ENCODE results near the gene HMCN2. TPM values are rescaled to one million over a fixed set of nuclear protein-coding genes. Genes with fewer than 3 reads are reported as not detected.

The HMCN2 gene
- total RNA-seq, 2 experiments from 2014 or later, result not detected

DNA sequence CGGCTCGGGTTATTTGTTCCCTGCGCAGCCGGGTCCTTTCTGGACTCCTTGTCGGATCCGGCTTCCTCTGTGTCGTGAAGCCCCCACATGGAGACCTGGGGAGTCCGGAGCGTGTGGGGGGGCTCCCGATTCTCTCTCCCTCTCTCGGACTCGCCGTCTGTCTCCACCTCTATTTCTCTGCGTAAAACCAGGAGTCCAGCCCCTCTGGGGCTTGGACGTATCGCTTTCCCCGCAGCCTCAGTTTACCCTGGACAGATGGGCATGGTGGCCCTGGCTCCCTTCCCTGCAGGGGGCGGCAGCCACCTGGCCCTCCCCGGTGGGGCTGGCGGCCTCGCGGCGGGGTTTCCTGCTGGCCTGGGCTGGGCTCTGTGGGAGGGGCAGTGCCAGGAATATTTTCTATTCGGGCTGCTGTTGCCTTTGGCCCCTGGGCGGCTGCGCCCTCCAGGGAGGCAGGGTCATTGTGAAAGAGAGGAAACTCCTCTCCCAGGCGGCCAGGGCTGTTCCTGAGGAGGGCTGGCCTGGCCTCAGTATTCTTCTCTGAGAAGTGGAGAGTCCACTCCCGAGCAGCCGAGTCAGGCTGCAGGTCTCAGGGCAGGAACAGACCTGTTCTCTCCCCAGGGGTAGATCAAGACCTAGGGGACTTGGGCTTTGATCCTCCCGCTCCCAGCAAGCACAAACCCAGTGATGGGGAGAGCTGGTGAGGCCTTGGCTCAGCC lies 179.9 kb downstream of the HMCN2 start:
- TF ChIP-seq EZH2phosphoT487 (IDR thresholded peaks at IDR 0.05; ENCODE audit: borderline replicate concordance, low read depth, low read length), result no peak
- TF ChIP-seq, protein P1, sequence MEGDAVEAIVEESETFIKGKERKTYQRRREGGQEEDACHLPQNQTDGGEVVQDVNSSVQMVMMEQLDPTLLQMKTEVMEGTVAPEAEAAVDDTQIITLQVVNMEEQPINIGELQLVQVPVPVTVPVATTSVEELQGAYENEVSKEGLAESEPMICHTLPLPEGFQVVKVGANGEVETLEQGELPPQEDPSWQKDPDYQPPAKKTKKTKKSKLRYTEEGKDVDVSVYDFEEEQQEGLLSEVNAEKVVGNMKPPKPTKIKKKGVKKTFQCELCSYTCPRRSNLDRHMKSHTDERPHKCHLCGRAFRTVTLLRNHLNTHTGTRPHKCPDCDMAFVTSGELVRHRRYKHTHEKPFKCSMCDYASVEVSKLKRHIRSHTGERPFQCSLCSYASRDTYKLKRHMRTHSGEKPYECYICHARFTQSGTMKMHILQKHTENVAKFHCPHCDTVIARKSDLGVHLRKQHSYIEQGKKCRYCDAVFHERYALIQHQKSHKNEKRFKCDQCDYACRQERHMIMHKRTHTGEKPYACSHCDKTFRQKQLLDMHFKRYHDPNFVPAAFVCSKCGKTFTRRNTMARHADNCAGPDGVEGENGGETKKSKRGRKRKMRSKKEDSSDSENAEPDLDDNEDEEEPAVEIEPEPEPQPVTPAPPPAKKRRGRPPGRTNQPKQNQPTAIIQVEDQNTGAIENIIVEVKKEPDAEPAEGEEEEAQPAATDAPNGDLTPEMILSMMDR (conservative IDR thresholded peaks at IDR 0.05; ENCODE audit: low read length), result no peak
- Histone ChIP-seq H3K4me3 (ENCODE audit: low read depth, low read length, poor library complexity, severe bottlenecking) (no peak overlapping the region), H2AFZ (ENCODE audit: low read length) (no peak overlapping the region), H3K9me2 (ENCODE audit: insufficient read depth, low read length) (no peaks in the 10 kb centered on the region), H3K27ac (ENCODE audit: low read depth, low read length, poor library complexity, severe bottlenecking) (no peak overlapping the region), H3K36me3 (ENCODE audit: insufficient read depth, low read length) (no peaks in the 10 kb centered on the region), H3K4me2 (ENCODE audit: low read length) (no peak overlapping the region), H3K9me3 (ENCODE audit: low read length) (peaks cover 14% of the 10 kb centered on the region), H3K4me1 (ENCODE audit: insufficient read depth, low read length, poor library complexity, severe bottlenecking) (peaks cover 9% of the 10 kb centered on the region), H4K20me1 (ENCODE audit: insufficient read depth, low read length) (no peaks in the 10 kb centered on the region), H3K79me2 (ENCODE audit: insufficient read depth, low read depth, low read length) (no peaks in the 10 kb centered on the region)
- ChIA-PET CTCF (ENCODE audit: unreplicated experiment) (no interaction called here), POLR2A (no interaction called here)
- intact Hi-C loops (cut with micrococcal nuclease; ENCODE audit: unreplicated experiment), result no loop called here
- DNase-seq (ENCODE audit: low spot score), result no peak
- BruUV-seq (replicated peaks), result no TSS peak

DNA sequence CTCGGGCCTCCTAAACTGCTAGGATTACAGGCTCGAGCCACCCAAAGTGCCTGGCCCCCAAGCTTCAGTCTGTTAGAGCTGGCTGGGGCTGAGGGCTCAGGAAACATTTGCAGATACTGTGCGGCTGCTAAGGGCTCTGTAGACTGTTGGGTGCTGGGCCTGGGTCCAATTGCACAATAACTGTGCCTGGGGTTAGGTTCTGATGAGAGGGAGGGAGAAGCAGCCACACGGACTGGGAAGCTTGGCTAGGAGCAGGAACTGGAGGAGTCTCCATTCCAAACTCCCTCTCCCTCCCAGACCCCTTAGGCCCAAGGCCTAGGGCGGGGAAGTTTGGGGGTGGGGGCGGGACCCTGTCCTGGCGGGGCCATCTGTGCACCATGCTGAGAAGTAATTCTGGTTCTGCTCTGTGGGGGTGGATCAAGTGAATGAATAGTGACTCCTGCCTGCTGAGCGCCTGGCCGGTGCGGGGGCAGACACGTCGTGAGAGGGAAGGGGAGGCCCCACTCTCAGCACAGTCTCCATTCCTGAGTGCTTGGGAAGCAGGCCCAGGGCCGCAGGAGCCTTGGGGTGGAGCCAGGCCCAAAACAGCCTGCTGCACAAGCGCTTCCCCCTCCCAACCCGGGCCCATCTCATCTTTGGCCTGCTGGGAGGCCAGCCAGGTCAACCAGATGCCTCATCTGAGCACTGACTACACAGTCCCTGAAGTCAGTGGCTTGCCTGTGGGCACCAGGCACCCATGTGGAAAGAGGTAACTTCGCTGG lies 180.7 kb downstream of the HMCN2 start:
- no peaks in the 10 kb centered on the region for H3K9me2 ChIP-seq (ENCODE audit: insufficient read depth, low read length)
- intact Hi-C loops (cut with micrococcal nuclease; ENCODE audit: unreplicated experiment), result no loop called here
- H3K9me3 ChIP-seq (ENCODE audit: low read length), result peaks cover 7% of the 10 kb centered on the region; the same call in 1 of the 2 replicates
- CTCF ChIA-PET (ENCODE audit: unreplicated experiment), result no interaction called here
- H3K36me3 ChIP-seq (ENCODE audit: insufficient read depth, low read length), result no peaks in the 10 kb centered on the region
- POLR2A ChIA-PET, result no interaction called here
- no peak for DNase-seq (ENCODE audit: low spot score)
- no peaks in the 10 kb centered on the region for H4K20me1 ChIP-seq (ENCODE audit: insufficient read depth, low read length)
- no peak overlapping the region for H3K4me3 ChIP-seq (ENCODE audit: low read depth, low read length, poor library complexity, severe bottlenecking)
- no peak overlapping the region for H3K27ac ChIP-seq (ENCODE audit: low read depth, low read length, poor library complexity, severe bottlenecking)
- H2AFZ ChIP-seq (ENCODE audit: low read length), result no peak overlapping the region
- no TSS peak for BruUV-seq (replicated peaks)
- TF ChIP-seq, protein P1 (conservative IDR thresholded peaks at IDR 0.05; ENCODE audit: low read length), result no peak
- TF ChIP-seq EZH2phosphoT487 (IDR thresholded peaks at IDR 0.05; ENCODE audit: borderline replicate concordance, low read depth, low read length), result no peak
- H3K4me1 ChIP-seq (ENCODE audit: insufficient read depth, low read length, poor library complexity, severe bottlenecking), result peaks cover 9% of the 10 kb centered on the region
- H3K79me2 ChIP-seq (ENCODE audit: insufficient read depth, low read depth, low read length), result no peaks in the 10 kb centered on the region
- H3K4me2 ChIP-seq (ENCODE audit: low read length), result no peak overlapping the region

All from OCI-LY7 (cell line).